Skin epidermis (tissue), 12 donors: ENCODE results near the gene EP400.
"Not testable (repeated sequence)": the region's sequence is repeated elsewhere in the genome, so short reads cannot be mapped to it uniquely, and the experiment has no call there.

Experiments used
- H3K27ac ChIP-seq, 21 experiments: fragments of 200-600 bp; sonication (generic) in 11 of 21; one replicate each; pipeline ENCODE4 v1.5.0; 2020; ENCODE audit warnings: mild to moderate bottlenecking in 3 of 21, inconsistent platforms in 2 of 21, moderate library complexity in 2 of 21
- H3K4me3 ChIP-seq, 7 experiments: fragments of 200-600 bp; sonication (generic) in 2 of 7; one replicate each; pipeline ENCODE4 v1.5.0; 2020; ENCODE audit warnings: inconsistent platforms in 2 of 7, mild to moderate bottlenecking in 2 of 7, moderate library complexity in 1 of 7

EP400 gene

DNA sequence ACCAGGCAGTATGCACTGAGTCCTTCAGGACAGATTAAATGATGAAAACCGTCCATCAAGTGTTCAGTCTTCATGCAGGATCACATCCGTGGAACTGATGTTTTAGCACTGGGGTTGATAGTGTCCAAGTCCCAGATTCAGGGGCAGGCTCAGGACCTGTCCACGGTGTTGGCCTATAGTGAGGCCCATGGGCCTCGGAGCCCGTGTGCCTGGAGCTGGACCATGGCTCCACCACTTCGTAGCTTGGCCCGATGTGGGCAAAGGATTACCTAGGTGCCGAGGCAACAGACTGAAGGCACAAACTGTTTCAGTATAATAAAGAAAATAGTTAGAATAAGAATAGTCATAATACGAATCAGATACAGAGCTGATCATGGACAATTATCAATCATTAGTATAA is 152.6 kb downstream of the EP400 start:
- no peak overlapping the region for H3K4me3 ChIP-seq
- H3K27ac ChIP-seq: no peak overlapping the region

DNA sequence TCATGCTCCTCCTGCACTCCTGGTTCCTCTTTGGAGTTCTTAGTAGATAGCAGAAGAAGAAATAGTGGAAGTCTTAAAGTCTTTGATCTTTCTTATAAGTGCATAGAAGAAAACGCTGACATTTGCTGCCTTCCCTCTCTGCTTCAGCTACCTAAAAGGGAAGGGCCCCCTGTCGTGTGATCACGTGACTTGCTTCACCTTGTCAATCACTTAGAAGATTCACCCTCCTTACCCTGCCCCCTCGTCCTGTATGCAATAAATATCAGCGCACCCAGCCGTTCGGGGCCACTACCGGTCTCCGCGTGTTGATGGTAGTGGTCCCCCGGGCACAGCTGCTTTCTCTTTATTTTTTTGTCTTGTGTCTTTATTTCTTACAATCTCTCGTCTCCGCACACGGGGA is 153.3 kb downstream of the EP400 start:
- not testable (repeated sequence) for H3K4me3 ChIP-seq, H3K27ac ChIP-seq

DNA sequence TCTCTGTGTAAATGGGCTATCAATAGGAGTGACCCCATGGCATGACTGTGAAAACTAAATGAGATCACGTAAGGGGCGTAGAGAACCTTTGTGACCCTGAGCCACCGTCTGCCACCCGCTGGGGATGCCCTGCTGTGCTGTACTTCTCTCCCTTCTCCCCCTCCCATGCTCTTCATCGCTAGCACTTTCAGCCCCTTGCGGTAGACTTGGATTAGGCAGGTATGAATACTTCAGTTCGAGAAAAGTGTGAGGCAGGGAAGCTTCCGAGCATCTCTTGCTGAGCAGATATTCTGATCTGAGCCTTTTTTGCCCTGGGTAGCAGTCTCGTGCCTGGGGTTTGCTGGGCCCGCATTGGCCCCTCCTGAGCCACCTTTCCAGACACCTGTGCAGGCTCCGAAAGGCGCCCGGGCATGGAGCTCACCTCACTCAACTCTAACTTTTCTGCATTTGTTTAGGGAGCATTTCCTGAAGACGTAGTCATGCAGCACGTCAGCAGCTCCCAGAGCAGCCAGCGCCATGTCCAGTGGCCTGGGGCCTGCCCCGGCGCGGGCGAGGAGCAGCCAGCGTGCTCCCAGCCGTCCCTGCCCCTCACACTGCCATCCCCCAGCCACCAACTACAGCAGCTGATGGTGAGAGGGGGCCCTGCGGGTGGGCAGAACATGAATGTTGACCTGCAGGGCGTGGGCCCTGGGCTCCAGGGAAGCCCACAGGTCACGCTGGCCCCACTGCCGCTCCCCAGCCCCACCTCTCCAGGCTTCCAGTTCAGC is 154.0 kb downstream of the EP400 start:
- H3K4me3 ChIP-seq: no peak overlapping the region
- H3K27ac ChIP-seq: no peak overlapping the region

DNA sequence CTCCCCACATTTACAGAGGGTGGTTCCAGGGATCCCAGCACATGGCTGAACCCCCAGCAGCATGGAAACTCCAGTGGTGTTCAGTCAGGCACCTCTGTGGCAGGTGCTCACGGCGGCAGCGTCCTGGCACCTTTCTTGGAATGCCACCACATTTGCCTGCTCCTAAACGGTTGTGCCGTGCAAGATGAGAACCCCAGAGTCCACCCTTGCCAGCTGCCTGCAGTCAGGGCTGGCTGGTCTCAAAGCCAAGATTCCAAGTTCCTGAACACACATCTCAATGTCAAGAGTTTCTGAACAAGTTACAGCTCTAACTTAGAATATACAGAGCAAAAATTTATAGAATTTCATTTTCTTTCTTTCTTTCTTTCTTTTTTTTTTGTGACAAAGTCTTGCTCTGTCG is 155.7 kb downstream of the EP400 start:
- Histone ChIP-seq H3K27ac (no peak overlapping the region), H3K4me3 (no peak overlapping the region)

DNA sequence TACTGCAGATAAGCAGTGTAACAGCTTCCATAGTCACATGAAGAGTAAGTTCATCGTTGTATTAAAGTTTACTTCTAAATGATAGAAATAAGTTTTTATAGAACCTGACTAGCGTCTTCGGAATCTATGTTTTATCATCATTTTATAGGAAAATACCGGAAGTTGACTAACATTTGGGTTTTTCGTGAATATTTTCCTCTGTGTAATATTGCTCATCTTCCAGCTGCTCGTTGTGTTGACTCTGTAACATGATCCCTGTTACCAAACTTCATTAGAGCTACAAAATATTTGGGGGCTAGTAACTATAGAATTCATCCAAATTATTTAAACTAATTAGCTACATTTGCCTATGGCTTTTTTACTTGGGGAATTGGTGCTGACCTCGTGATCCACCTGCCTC is 157.2 kb downstream of the EP400 start:
- Histone ChIP-seq H3K4me3 (no peak overlapping the region), H3K27ac (no peak overlapping the region)

DNA sequence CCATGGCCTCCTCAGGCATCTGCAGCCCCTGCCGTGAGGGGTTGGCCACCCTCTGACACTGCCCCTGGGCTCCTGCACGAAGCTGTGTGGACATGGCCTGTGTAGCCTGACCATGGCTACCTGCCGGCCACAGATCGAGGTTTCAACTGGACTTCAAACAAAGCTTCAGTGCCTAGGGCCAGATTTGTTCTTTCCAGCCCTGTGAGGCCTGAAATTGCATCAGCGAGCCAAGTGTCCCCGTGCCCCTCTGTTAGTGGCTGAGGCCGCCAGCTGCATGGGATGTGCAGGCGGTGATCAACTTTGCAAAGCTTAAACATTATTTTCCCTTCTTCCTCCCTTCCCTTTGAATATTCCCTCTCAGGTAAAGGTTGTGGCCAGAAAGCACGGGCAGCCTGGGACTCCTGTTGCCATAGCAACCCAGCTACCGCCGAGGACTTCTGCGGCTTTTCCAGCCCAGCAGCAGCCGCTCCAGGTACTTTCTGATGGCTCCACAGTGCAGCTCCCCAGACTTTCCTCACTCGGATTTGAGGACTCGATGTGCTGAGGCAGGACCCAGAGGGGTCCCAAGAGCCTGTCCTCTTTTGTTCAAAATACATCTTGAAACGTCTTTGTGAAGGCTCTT is 158.6 kb downstream of the EP400 start:
- no peak overlapping the region for H3K27ac ChIP-seq
- no peak overlapping the region for H3K4me3 ChIP-seq

DNA sequence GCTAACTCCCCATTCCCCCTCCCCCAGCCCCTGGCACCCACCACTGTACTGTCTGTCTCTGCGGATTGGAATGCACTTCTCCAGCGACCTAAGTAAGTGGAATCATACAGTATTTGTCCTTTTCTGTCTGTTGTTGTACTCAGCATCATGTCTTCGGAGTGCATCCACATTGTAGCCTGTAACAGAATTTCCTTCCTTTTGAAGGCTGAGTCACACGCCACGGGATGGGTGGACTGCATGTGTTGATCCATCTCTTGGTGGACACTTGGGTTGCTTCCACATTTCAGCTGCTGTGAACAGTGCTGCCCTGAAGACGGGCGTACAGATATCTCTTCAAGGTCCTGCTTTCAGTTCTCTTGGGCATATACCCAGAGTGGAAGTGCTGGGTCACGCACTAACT is 160.0 kb downstream of the EP400 start:
- Histone ChIP-seq H3K27ac (no peak overlapping the region), H3K4me3 (no peak overlapping the region)

DNA sequence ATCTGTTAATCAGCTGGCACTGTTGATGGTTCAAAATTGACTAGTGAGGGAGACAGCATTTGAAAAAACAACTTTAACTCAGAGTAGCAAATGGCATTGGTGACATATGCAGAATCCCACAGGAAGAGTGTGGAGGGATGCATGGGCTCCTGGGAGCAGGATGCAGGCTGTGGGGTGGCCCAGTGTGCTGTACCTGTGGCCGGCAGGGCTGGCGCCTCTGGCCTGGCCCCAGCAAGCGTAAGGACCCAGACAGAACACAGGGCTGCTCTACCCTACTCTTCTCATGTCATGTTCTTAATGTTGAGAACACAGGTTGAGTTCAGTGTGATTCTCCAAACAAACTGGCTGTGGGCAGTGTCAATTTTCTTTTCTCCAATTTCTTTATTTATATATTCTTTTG is 160.9 kb downstream of the EP400 start:
- Histone ChIP-seq H3K27ac (no peak overlapping the region), H3K4me3 (no peak overlapping the region)

DNA sequence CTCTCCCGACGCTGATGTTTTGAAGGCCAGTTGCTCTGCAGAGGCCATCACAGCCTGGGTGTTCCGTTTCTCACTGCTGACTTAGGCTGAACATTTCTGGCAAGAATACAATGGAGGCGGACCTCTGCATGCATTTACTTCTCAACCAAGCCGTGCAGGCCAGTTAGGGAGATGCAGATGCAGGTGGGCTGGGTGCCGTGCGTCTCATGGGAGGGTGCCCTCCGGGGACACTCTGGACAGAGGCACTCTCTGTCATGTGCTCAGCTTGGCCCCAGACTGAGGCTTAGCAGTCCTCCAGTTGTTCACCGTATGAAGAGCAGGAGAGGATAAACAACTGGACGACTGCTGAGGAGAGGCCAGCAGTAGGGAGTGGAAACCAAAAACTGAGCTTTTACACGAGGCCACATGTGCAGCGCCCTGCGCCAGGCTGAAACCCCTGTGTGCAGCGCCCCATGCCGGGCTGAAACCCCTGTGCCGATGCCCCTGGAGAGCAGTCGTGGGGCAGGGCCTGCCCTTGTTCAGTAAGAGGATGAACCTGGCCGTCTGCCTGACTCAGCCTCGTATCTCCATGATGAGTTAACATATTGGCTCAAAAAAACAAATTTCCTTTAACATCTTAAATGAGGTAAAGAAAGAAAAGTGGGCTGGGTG is 162.0 kb downstream of the EP400 start:
- Histone ChIP-seq H3K27ac (no peak overlapping the region), H3K4me3 (no peak overlapping the region)

DNA sequence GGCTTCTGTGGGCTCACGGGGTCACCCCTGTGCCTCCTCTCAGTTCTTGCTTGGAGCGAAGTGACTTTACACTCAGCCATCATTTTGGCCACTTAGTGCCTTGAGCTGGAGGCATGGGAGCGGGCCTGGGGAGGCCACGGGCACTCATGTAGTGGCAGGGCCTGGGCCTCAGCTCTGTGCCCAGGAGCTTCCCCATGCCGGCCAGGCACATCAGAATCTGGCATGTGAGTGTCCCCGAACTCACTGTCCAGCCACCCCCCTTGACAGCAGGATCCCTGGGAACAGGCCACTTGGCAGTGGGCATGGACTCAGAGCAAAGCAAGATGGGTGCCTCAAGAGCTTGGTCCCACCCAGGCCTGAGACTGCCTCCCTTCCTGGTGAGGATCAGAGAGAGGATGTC is 164.9 kb downstream of the EP400 start:
- no peak overlapping the region for H3K4me3 ChIP-seq
- H3K27ac ChIP-seq: no peak overlapping the region

DNA sequence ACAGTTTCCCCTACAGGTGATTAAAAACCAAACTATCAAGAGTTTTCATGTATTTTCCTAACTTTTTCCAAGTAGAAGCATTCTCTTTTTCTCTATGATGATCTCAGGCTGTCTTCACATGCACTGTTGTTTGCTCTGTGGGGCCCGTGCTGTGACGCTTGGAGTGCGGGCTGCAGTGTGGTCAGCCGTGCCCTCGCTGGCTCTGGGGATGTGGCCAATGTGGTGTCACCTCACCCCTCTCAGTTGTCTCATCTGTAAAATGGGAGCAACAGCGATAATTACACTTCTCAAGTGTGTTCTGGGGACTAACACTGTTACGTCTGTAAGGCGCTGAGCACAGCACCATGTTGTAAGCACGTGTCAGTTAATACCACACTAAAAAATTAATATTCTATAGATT is 165.8 kb downstream of the EP400 start:
- Histone ChIP-seq H3K27ac (no peak overlapping the region), H3K4me3 (no peak overlapping the region)

DNA sequence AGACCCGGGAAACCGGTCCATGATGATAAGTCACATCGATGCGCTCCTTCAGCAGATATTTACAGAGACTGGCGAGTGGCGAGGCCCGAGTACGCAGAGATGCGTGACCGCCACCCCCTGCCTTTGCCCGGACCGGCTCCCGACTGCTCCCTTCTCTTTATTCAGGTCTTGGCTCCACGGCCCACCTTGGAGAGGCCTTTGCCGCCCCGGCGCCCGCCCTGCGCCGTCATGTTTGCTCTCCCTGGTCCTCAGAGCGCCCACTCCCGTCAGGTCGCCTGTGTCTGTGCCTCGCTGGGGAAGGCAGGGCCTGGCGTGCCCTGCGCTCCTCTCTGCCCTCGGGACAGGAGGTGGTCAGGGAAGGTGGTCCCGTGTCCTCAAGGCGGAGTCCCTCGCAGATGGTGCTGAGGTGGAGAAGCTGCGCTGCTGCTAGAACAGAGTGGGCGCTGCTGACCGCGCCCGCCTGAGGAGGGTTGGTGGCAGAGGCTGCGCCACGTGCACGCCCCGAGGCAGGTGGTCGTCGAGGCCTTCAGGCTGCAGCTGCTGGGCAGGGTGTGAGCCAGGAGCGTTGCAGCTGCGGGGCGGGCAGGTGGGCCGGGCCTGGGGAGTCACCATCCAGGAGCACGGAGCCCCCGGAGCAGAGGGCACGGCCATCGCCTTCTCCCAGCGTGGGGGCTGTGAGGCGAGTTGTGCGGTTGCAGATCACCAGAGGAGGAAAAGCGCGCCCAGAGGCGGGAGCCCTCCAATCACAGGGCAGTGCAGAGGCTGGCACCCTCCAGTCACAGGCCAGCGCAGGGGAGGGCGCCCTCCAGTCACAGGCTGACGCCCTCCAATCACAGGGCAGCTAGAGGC is 167.2 kb downstream of the EP400 start:
- no peak overlapping the region for H3K4me3 ChIP-seq

DNA sequence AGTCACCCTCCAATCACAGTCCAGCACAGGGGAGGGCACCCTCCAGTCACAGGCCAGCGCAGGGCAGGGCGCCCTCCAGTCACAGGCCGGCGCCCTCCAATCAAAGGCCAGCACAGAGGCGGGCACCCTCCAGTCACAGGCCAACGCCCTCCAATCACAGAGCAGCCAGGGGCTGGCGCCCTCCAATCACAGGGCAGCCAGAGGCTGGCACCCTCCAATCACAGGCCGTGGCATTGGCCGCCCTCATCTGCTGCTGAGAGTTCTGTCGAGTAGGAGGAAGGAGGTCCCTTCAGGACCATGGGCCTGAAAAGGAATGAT is 167.8 kb downstream of the EP400 start:
- Histone ChIP-seq H3K4me3 (no peak overlapping the region), H3K27ac (no peak overlapping the region)

More for the DNA sequence above, 167.2 kb downstream of the EP400 start:
- no peak overlapping the region for H3K27ac ChIP-seq

DNA sequence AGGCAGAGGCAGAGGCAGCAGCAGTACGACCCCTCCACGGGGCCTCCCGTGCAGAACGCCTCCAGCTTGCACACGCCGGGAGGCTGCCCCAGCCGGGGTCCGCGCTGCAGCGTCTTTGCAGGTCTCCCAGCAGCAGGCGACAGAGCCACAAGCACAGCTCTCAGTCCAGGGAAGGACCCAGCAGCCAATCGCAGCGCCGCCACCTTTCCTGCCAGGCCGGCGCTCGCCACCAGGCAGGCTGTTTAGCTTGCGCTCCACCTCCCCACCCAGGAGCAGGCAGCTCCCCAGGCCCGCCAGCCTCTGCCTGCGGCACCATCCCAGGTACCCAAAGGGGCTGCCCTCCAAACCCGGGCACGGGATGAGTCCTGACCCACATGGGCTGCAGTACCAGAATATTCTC is 169.1 kb downstream of the EP400 start:
- H3K27ac ChIP-seq: no peak overlapping the region
- H3K4me3 ChIP-seq: no peak overlapping the region

DNA sequence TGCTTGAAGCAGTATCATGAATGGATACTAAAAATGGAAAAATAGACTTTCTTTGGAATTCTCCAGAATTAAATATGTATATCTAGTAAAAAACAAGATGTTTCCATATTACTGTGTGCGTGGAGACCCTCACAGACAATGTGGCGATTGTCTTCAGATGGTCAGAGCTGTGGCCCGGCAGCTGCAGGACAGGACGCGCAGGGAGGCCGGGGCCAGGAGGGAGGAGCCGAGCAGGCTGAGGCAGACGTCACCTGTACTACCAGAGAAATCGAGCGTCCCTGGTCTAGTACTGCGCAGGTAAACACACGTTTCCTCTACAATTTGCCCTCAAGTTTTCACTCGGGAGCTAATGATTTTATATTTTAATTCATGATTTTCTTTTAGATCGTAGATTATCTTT is 171.5 kb downstream of the EP400 start:
- H3K4me3 ChIP-seq: no peak overlapping the region

DNA sequence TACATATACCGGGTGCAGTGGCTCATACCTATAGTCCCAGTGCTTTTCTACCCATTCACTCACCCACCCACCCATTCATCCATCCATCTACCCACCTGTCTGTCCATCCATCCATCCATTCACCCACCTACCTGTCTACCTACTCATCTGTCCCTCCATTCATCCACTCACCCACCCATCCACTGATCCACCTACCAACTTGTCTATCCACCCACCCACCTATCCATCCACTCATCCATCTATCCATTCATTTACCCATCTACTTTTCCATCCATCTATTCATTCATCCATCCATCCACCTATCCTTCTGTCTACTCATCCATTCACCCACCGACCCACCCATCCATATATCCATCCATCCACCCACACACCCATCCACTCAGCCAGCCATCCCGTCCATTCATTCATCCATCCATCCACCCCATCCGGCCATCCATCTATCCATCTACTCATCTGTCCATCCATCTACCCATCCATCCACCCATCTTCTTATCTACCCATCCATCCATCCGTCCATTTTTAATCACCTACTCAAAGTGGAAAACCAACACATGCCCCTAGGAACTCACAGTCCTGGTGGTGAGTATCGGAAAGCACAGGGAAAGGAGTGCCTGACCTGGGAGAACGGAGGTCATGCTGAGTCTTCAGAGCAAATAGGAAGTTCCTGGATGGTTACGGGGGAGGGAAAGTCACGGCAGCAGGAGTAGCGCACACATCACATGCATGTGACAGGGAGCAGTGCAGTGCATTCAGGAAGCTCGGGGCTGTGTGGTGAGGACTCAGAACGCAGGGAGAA is 174.4 kb downstream of the EP400 start:
- no peak overlapping the region for H3K4me3 ChIP-seq
- H3K27ac ChIP-seq: no peak overlapping the region

More for the DNA sequence above, 171.5 kb downstream of the EP400 start:
- no peak overlapping the region for H3K27ac ChIP-seq

DNA sequence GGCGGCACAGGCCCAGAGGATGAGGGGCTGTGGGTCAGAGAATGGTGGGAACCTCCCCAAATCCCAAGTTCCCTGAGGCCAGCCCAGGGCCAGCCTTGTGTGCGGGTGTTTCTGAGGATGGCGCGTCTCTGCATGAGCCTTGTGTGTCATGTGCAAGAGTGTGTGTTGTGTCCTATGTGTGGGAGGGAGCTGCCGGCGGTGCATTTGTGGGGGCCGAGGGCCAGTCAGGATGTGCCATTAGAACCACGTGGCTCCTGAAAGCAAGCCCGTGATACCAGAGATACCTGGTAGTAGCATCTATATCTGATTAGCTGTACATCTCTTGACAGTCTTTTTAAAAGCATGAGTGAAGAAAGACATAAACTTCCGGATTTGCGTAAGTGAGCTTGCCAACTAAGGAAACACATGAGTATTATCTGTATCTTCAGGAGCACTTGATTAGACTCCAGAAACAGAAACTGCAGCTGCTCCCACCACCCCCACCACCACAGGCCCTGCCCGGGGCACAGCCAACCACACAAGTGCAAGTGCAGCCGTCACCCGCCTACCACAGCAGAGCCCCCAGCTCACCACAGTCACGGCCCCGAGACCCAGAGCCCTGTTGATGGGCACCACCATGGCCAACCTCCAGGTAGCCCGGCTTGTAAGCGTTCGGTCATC is 175.2 kb downstream of the EP400 start:
- Histone ChIP-seq H3K27ac (no peak overlapping the region), H3K4me3 (no peak overlapping the region)

DNA sequence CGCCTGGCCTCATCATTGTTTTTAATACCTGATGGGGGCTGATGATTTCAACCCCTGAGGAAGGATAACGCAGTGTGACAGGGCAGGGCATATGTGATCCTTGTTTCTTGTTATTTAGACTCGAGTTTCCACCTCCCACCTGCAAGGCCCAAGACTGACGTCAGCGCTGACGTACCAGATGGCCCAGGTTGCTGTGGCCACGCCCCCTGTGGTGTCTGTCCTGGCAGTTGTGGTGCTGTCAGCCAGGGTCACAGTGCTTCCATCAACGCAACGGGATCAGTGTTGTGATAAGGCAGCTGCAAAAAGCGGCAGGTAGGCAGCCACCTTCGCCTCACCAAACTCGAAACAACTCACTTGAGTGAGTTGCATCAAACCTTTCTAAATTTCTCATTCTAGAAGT is 176.0 kb downstream of the EP400 start:
- Histone ChIP-seq H3K27ac (no peak overlapping the region), H3K4me3 (no peak overlapping the region)

DNA sequence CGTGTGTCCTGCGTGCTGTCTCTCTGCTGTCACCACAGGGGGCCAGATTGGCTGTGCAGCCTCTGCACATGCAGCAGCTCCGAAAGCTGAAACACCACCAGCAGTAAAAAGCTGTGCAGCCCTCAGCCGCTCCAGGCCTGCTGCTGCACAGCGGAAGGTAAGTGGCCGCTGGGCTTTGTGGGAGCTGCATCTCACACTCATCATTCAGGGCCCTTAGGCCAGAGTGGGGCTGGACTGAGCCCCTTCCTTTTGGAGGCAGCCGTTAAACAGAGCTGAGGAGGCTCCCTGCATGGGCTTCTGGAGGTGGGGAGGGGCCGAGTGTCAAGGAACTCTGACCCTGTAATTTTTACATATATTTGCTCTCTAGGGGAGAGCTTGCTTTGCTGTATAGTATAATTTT is 177.3 kb downstream of the EP400 start:
- H3K4me3 ChIP-seq: no peak overlapping the region
- no peak overlapping the region for H3K27ac ChIP-seq
